HCT116 (cell line): ENCODE measurements around the gene FAM43A. TPM values are rescaled to one million over a fixed set of nuclear protein-coding genes. Genes with fewer than 3 reads are reported as not detected.

Experiments
- ATAC-seq: fragments of 200-7000 bp; cut with Tn5 transposase; 2 replicates; pipeline ENCODE4 v1.9.1; 2020; ENCODE audit warnings: mild to moderate bottlenecking, moderate library complexity
- BruUV-seq: library from RNA; stranded (reverse); fragments of 400-500 nt; replicated peaks from 2 replicates; lab custom pipeline; 2021; lab: Mats Ljungman, UMichigan
- CTCF ChIA-PET: fragments of 300-600 bp; sonication (Branson Sonifier 250); formaldehyde crosslinking; loops from one replicate; lab custom pipeline; 2021; ENCODE audit warnings: antibody characterized with exemption; lab: Charles Lee
- POLR2A ChIA-PET: fragments of 300-600, 350-600 bp; sonication (Branson Sonifier 250); formaldehyde crosslinking; loops from one replicate; lab custom pipeline; 2021; ENCODE audit warnings: antibody characterized with exemption; lab: Charles Lee
- RAD21 ChIA-PET, 2 experiments: fragments of 300-600 bp; sonication (Branson Sonifier 250); formaldehyde crosslinking; loops; one replicate each; lab custom pipeline; 2023; ENCODE audit warnings: low total read pairs in 2 of 2; ENCODE audit not compliant: uncharacterized antibody in 2 of 2, unreplicated experiment in 2 of 2, low non-redundant PET in 1 of 2; lab: Charles Lee
- DNase-seq: peaks from one replicate; pipeline ENCODE4 v3.0.0-alpha.2; 2010; ENCODE audit warnings: low read depth, low spot score
- H2AFZ ChIP-seq: fragments of 200-600 bp; shearing (Covaris generic), sonication (generic); 2 replicates; pipeline ENCODE4 v1.6.1; 2017; ENCODE audit warnings: low read depth, mixed run types, mixed read lengths, antibody characterized with exemption, low read length; ENCODE audit not compliant: poor library complexity, severe bottlenecking
- H3K27ac ChIP-seq: 2 replicates; pipeline ENCODE4 v1.5.1; 2012; ENCODE audit warnings: low read depth, low read length
- H3K27me3 ChIP-seq: fragments of 200-600 bp; sonication (generic); 2 replicates; pipeline ENCODE4 v1.6.1; 2016; ENCODE audit warnings: mixed run types, low read length, mixed read lengths; ENCODE audit not compliant: insufficient read depth
- H3K36me3 ChIP-seq, 2 experiments: fragments of 200-500 bp in 1 of 2; fragments of 200-600 bp in 1 of 2; sonication (Bioruptor generic) in 1 of 2; sonication (generic) in 1 of 2; 2 replicates each; pipeline versions ENCODE4 v1.5.1 to v1.6.1; 2014 to 2016; ENCODE audit warnings: low read length in 2 of 2, inconsistent platforms in 1 of 2, mixed read lengths in 1 of 2, mixed run types in 1 of 2; ENCODE audit not compliant: insufficient read depth in 2 of 2, control insufficient read depth in 1 of 2
- H3K4me1 ChIP-seq, 2 experiments: fragments of 200-600 bp in 1 of 2; sonication (generic) in 1 of 2; 2 replicates each; pipeline versions ENCODE4 v1.5.1 to v1.6.1; 2012 to 2017; ENCODE audit warnings: low read length in 2 of 2, inconsistent platforms in 1 of 2, mild to moderate bottlenecking in 1 of 2, mixed read lengths in 1 of 2, mixed run types in 1 of 2, moderate library complexity in 1 of 2; ENCODE audit not compliant: insufficient read depth in 2 of 2, control insufficient read depth in 1 of 2
- H3K4me2 ChIP-seq: fragments of 200-600 bp; sonication (generic); 2 replicates; pipeline ENCODE4 v1.6.1; 2017; ENCODE audit warnings: mixed run types, low read length, mixed read lengths
- H3K4me3 ChIP-seq, 2 experiments: fragments of 200-600 bp in 1 of 2; sonication (generic) in 1 of 2; replicated peaks in 1 of 2; 2 replicates each; pipeline ENCODE4 v1.5.1; 2011 to 2016; ENCODE audit warnings: low read length in 2 of 2, control low read depth in 1 of 2, low read depth in 1 of 2, mild to moderate bottlenecking in 1 of 2, mixed read lengths in 1 of 2, mixed run types in 1 of 2
- H3K79me2 ChIP-seq: fragments of 200-600 bp; sonication (generic); 2 replicates; pipeline ENCODE4 v1.6.1; 2017; ENCODE audit warnings: mild to moderate bottlenecking, mixed run types, low read length, moderate library complexity, mixed read lengths; ENCODE audit not compliant: insufficient read depth
- H3K9ac ChIP-seq: fragments of 200-600 bp; sonication (generic); 2 replicates; pipeline ENCODE4 v1.6.1; 2016; ENCODE audit warnings: low read length, mixed read lengths
- H3K9me2 ChIP-seq: fragments of 200-600 bp; sonication (generic), shearing (Covaris generic); 2 replicates; pipeline ENCODE4 v1.6.1; 2017; ENCODE audit warnings: mixed run types, mild to moderate bottlenecking, moderate library complexity; ENCODE audit not compliant: insufficient read depth
- H3K9me3 ChIP-seq, 2 experiments: fragments of 200-500 bp in 1 of 2; fragments of 200-600 bp in 1 of 2; sonication (Bioruptor generic) in 1 of 2; sonication (generic) in 1 of 2; 2 replicates each; pipeline ENCODE4 v1.6.1; 2014 to 2017; ENCODE audit warnings: low read length in 2 of 2, mixed read lengths in 2 of 2, inconsistent platforms in 1 of 2, low read depth in 1 of 2, mild to moderate bottlenecking in 1 of 2, mixed run types in 1 of 2, moderate library complexity in 1 of 2; ENCODE audit not compliant: control insufficient read depth in 1 of 2, insufficient read depth in 1 of 2
- H4K20me1 ChIP-seq: fragments of 200-600 bp; sonication (generic), shearing (Covaris generic); 2 replicates; pipeline ENCODE4 v1.6.1; 2017; ENCODE audit warnings: mixed run types, mild to moderate bottlenecking, moderate library complexity; ENCODE audit not compliant: insufficient read depth
- CBX3 ChIP-seq: IDR thresholded peaks from 2 replicates; pipeline ENCODE4 v1.6.1; 2012; ENCODE audit warnings: low read depth
- CEBPB ChIP-seq: IDR thresholded peaks from 2 replicates; pipeline ENCODE4 v1.6.1; 2012; ENCODE audit warnings: low read depth
- EGR1 ChIP-seq: IDR thresholded peaks from 2 replicates; pipeline ENCODE4 v1.6.1; 2012; ENCODE audit warnings: low read depth
- ELF1 ChIP-seq: IDR thresholded peaks from 2 replicates; pipeline ENCODE4 v1.6.1; 2012; ENCODE audit warnings: low read depth, borderline replicate concordance
- MAX ChIP-seq: IDR thresholded peaks from 2 replicates; pipeline ENCODE4 v1.6.1; 2012
- POLR2A ChIP-seq: IDR thresholded peaks from 2 replicates; pipeline ENCODE4 v1.7.0; 2011; ENCODE audit warnings: borderline replicate concordance; ENCODE audit not compliant: insufficient read depth, insufficient read length; ENCODE audit errors: extremely low read depth
- RAD21 ChIP-seq: IDR thresholded peaks from 2 replicates; pipeline ENCODE4 v1.6.1; 2012; ENCODE audit warnings: low read depth, mild to moderate bottlenecking
- REST ChIP-seq: IDR thresholded peaks from 2 replicates; pipeline ENCODE4 v1.6.1; 2012; ENCODE audit warnings: low read depth
- SP1 ChIP-seq: IDR thresholded peaks from 2 replicates; pipeline ENCODE4 v1.6.1; 2012; ENCODE audit warnings: low read depth
- SRF ChIP-seq: IDR thresholded peaks from 2 replicates; pipeline ENCODE4 v1.6.1; 2012; ENCODE audit warnings: low read depth
- YY1 ChIP-seq: IDR thresholded peaks from 2 replicates; pipeline ENCODE4 v1.6.1; 2011; ENCODE audit warnings: low read length, low read depth, moderate library complexity, mild to moderate bottlenecking; ENCODE audit not compliant: insufficient replicate concordance; ENCODE audit errors: extremely low read depth
- ZNF274 ChIP-seq: fragments of 200-500 bp; sonication (Bioruptor generic); IDR thresholded peaks from 2 replicates; pipeline ENCODE4 v1.6.1; 2014; ENCODE audit warnings: mild to moderate bottlenecking, low read depth, low read length, inconsistent platforms
- intact Hi-C: fragments of 100-400 bp; cut with micrococcal nuclease; formaldehyde crosslinking; loops from 2 replicates; pipeline ENCODE4 v1.10.0; 2022
- total RNA-seq: library from RNA; stranded (reverse); gene quantifications from one replicate; pipeline ENCODE4 v1.2.1, GENCODE V29; 2021; ENCODE audit not compliant: unreplicated experiment

The FAM43A gene
- total RNA-seq, 1 experiment from 2014 or later: 6.8 TPM

GRCh38 chr3:194675081-194675640 lies 10.5 kb upstream of the FAM43A start:
- no peak for DNase-seq
- H3K27ac ChIP-seq: no peak overlapping the region
- H3K9me2 ChIP-seq: no peaks in the 10 kb centered on the region
- H3K4me2 ChIP-seq: no peak overlapping the region
- no peak for ATAC-seq
- H3K9me3 ChIP-seq: no peaks in the 10 kb centered on the region
- H3K4me3 ChIP-seq: no peak overlapping the region
- H3K9ac ChIP-seq: no peak overlapping the region
- peaks cover 19% of the 10 kb centered on the region for H3K79me2 ChIP-seq
- no TSS peak for BruUV-seq
- TF ChIP-seq POLR2A: no peak
- no peak for TF ChIP-seq YY1
- TF ChIP-seq EGR1: no peak
- TF ChIP-seq CEBPB: no peak
- no peak for TF ChIP-seq ZNF274
- no peak for TF ChIP-seq RAD21
- TF ChIP-seq CBX3: no peak
- TF ChIP-seq SRF: no peak
- TF ChIP-seq SP1: no peak
- no peak for TF ChIP-seq MAX
- TF ChIP-seq REST: no peak
- no peak for TF ChIP-seq ELF1
- H3K27me3 ChIP-seq: no peaks in the 10 kb centered on the region; the same call in 1 of the 2 replicates
- ChIA-PET CTCF (no interaction called here), POLR2A (no interaction called here), RAD21 (interaction anchor here in 1 of 2 experiments (0.5 kb wide), 1 partner anchor 423 kb away, joined by 9 read pairs; no protein-coding TSS in a partner anchor)
- intact Hi-C loops: no loop called here
- peaks cover 8% of the 10 kb centered on the region; the same call in 1 of the 2 replicates for H4K20me1 ChIP-seq
- H3K4me1 ChIP-seq: peaks cover 7 to 19% of the 10 kb centered on the region in 2 experiments; a peak in 3 of 4 replicates
- H2AFZ ChIP-seq: no peak overlapping the region
- H3K36me3 ChIP-seq: no peaks in the 10 kb centered on the region
